Uterus (tissue), 4 donors: Measurements from ENCODE around the gene TPM2. TPM values are rescaled to one million over a fixed set of nuclear protein-coding genes. Genes with fewer than 3 reads are reported as not detected.

Experiments used
- DNase-seq, 2 donors: peaks; one replicate each; pipeline ENCODE4 v3.0.0-alpha.2; 2019 to 2020
- H3K27ac ChIP-seq, 2 donors: fragments of 200-600 bp; sonication (generic); 1 replicate in 1 of 2; 2 replicates in 1 of 2; pipeline ENCODE4 v1.5.1; 2016 to 2018
- H3K27me3 ChIP-seq, 2 donors: fragments of 200-600 bp; sonication (generic); one replicate each; pipeline ENCODE4 v1.5.1; 2018 to 2019; ENCODE audit warnings: control low read depth in 1 of 2
- H3K36me3 ChIP-seq, 2 donors: fragments of 200-600 bp; sonication (generic); one replicate each; pipeline ENCODE4 v1.5.1; 2019; ENCODE audit warnings: control low read depth in 1 of 2
- H3K4me1 ChIP-seq, 2 donors: fragments of 200-600 bp; sonication (generic); one replicate each; pipeline ENCODE4 v1.5.1; 2018 to 2019; ENCODE audit warnings: control low read depth in 1 of 2
- H3K4me3 ChIP-seq, 2 donors: fragments of 200-600 bp; sonication (generic); 1 replicate in 1 of 2; 2 replicates in 1 of 2; pipeline ENCODE4 v1.5.1; 2018 to 2019; ENCODE audit warnings: mild to moderate bottlenecking in 1 of 2
- H3K9me3 ChIP-seq, 2 donors: fragments of 200-600 bp; sonication (generic); one replicate each; pipeline ENCODE4 v1.5.1; 2019; ENCODE audit warnings: control low read depth in 1 of 2
- POLR2A ChIP-seq, 2 donors: fragments of 450-650 bp; IDR thresholded peaks; one replicate each; pipeline ENCODE4 v1.6.1; 2016; ENCODE audit warnings: antibody characterized with exemption in 2 of 2, mild to moderate bottlenecking in 1 of 2, moderate library complexity in 1 of 2
- intact Hi-C: fragments of 100-400 bp; cut with DNase I; formaldehyde crosslinking; loops from one replicate; pipeline ENCODE4 v1.15.1; 2023; ENCODE audit warnings: low total_unique reads
- total RNA-seq, 4 donors: library from RNA; depleted of rRNA in 3 of 4; stranded (reverse); fragments of >200 nt in 3 of 4; gene quantifications; one replicate each; pipeline versions ENCODE4 v1.1.0 to v1.2.4, GENCODE V29; 2014 to 2023
- TF ChIP-seq, protein P1 (sequence below), 4 experiments: fragments of 200-600 bp in 2 of 4; fragments of 450-650 bp in 2 of 4; sonication (generic) in 2 of 4; IDR thresholded peaks; one replicate each; pipeline ENCODE4 v1.5.1; 2016 to 2019; ENCODE audit warnings: antibody characterized with exemption in 4 of 4, mild to moderate bottlenecking in 2 of 4, moderate library complexity in 1 of 4
- donor health status: DM: yes; HTN: yes; CAD: no.

The TPM2 gene
- total RNA-seq, 4 donors from 2014 or later = 491 to 2,682 (median 829) TPM

DNA sequence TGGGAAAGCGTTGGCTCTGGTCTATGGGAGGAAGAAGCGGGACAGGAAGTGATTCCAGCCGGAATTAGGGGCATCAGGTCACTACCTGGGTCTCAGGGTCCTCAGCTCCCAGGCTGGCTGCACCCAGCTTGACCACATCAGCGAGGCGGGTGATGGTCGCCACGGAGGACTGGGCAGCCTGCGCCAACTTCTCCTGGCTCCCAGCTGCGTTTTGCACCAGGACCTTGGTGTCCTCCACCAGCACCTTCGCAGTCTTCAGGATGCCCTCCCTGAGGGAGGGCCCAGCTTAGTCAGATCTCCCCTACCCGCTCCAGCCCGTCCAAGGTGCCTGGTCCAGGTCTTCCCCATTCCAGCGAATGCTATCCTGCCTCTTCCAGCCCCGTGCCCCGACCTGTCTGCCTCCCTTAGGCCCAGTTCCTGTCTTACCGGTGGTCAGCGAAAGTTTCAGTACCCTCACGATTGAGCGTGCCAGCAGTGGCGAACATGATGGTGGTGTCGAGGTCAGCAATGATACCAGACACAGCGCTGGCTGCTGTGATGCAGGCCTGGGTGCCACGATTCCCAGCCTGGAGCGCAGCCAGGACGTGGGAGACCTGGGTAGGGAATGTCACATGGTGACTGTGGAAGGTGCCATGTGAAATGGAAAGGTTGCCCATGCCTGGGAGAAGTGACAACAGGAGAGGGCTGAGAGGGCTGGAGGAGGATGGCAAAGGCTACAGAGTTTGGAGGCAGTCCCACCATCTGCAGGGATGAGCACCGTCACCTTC is 14.4 kb upstream of the TPM2 start:
- no peak for DNase-seq
- no peaks in the 10 kb centered on the region for H3K36me3 ChIP-seq
- no peaks in the 10 kb centered on the region for H3K27me3 ChIP-seq
- H3K4me1 ChIP-seq = no peaks in the 10 kb centered on the region
- intact Hi-C loops = no loop called here
- H3K27ac ChIP-seq = no peak overlapping the region
- TF ChIP-seq, protein P1, sequence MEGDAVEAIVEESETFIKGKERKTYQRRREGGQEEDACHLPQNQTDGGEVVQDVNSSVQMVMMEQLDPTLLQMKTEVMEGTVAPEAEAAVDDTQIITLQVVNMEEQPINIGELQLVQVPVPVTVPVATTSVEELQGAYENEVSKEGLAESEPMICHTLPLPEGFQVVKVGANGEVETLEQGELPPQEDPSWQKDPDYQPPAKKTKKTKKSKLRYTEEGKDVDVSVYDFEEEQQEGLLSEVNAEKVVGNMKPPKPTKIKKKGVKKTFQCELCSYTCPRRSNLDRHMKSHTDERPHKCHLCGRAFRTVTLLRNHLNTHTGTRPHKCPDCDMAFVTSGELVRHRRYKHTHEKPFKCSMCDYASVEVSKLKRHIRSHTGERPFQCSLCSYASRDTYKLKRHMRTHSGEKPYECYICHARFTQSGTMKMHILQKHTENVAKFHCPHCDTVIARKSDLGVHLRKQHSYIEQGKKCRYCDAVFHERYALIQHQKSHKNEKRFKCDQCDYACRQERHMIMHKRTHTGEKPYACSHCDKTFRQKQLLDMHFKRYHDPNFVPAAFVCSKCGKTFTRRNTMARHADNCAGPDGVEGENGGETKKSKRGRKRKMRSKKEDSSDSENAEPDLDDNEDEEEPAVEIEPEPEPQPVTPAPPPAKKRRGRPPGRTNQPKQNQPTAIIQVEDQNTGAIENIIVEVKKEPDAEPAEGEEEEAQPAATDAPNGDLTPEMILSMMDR (IDR thresholded peaks at IDR 0.05) = no peak
- no peak for TF ChIP-seq POLR2A (IDR thresholded peaks at IDR 0.05)
- no peaks in the 10 kb centered on the region for H3K9me3 ChIP-seq
- no peak overlapping the region for H3K4me3 ChIP-seq

DNA sequence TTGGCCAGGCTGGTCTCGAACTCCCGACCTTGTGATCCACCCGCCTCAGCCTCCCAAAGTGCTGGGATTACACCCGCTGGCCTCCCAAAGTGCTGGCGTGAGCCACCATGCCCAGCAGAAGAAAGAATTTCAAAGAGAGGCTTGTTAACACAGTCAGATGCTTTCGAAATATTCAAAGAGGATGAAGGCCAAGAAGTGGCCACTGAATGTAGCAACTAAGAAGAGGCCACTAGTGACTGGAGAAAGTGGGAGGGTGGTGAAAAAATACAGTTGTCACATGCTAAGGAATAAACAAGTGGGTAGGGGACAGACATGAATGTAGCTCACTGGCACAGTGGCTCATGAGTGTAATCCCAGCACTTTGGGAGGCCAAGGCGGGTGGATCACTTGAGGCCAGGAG is 13.0 kb upstream of the TPM2 start:
- intact Hi-C loops = no loop called here
- no peak for DNase-seq
- no peaks in the 10 kb centered on the region for H3K27me3 ChIP-seq
- no peak overlapping the region for H3K4me3 ChIP-seq
- no peak overlapping the region for H3K27ac ChIP-seq
- TF ChIP-seq POLR2A (IDR thresholded peaks at IDR 0.05) = no peak
- TF ChIP-seq, protein P1 (IDR thresholded peaks at IDR 0.05) = no peak
- no peaks in the 10 kb centered on the region for H3K4me1 ChIP-seq
- H3K36me3 ChIP-seq = no peaks in the 10 kb centered on the region
- no peaks in the 10 kb centered on the region for H3K9me3 ChIP-seq

DNA sequence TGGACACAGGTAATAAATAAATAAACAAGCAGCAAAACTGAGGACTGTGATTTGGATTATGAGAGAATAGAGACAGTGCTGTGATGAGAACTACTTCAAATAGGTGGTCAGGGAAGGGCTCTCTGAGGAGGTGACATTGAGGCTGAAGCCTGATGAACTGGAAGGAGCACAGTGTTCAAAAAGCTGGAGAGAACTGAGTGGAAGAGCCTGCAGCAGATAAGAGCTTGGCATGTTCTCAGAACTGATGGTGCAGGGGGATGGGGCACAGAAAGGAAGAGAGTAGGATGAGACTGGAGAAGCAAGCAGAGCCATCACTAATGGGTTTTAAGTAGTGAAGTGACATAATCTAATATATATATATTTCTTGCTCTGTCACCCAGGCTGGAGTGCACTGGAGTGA is 11.2 kb upstream of the TPM2 start:
- Histone ChIP-seq H3K27ac (no peak overlapping the region), H3K4me1 (no peaks in the 10 kb centered on the region), H3K4me3 (no peak overlapping the region), H3K36me3 (no peaks in the 10 kb centered on the region), H3K9me3 (no peaks in the 10 kb centered on the region), H3K27me3 (no peaks in the 10 kb centered on the region)
- no peak for DNase-seq
- intact Hi-C loops = no loop called here
- TF ChIP-seq, protein P1 (IDR thresholded peaks at IDR 0.05) = no peak
- TF ChIP-seq POLR2A (IDR thresholded peaks at IDR 0.05) = no peak

DNA sequence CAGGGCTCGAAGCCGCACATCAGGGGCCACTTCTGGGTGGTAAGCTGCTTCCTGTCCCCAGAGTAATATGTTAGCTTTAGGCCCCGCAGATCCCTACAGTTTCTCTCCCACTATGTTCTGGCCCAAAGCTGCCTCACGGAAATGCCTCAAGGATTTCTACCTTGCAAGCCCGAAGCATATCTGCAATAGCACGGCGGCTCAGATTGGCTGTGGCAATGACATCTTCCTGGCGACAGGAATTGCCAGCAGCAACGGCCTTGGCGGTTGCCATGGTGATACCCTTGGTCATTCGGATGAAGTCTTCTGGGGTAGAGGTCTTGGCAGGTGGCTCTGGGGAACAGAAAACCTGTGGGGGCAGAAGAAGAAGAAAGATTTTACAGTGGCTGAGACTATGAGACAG is 10.3 kb upstream of the TPM2 start:
- Histone ChIP-seq H3K36me3 (no peaks in the 10 kb centered on the region), H3K4me1 (no peaks in the 10 kb centered on the region), H3K27ac (no peak overlapping the region), H3K4me3 (no peak overlapping the region), H3K9me3 (no peaks in the 10 kb centered on the region), H3K27me3 (no peaks in the 10 kb centered on the region)
- no peak for DNase-seq
- intact Hi-C loops = no loop called here
- TF ChIP-seq POLR2A (IDR thresholded peaks at IDR 0.05) = no peak
- TF ChIP-seq, protein P1 (IDR thresholded peaks at IDR 0.05) = no peak

DNA sequence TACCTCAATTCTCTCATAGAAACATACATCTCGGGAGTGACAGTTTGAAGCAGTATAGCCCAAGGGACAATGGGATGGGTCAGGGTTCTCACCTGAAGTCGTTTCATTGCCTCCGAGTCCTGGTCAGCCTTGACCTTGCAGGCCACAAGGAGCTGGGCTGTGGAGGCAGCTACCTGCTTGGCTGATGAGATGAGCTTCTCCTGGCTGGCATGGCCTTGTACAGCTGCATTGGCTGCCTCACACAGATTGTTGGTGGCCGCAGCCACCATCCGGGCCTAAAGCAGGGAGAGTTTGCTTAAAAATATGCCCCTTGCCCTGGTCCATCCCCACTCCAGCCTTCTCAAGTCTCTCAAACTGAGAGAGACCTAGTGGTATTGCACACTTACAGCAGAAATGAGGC is 8.5 kb upstream of the TPM2 start:
- intact Hi-C loops = no loop called here
- H3K4me3 ChIP-seq = no peak overlapping the region
- H3K27ac ChIP-seq = peak overlapping the region in 1 of 2 donors; percentile 62
- H3K27me3 ChIP-seq = no peaks in the 10 kb centered on the region
- TF ChIP-seq, protein P1 (IDR thresholded peaks at IDR 0.05) = no peak
- TF ChIP-seq POLR2A (IDR thresholded peaks at IDR 0.05) = no peak
- DNase-seq = no peak
- H3K4me1 ChIP-seq = no peaks in the 10 kb centered on the region
- H3K9me3 ChIP-seq = no peaks in the 10 kb centered on the region
- no peaks in the 10 kb centered on the region for H3K36me3 ChIP-seq
